Neural crest cell (in vitro differentiated cells): Measurements from ENCODE around the gene DAZAP2. TPM values are rescaled to one million over a fixed set of nuclear protein-coding genes. Genes with fewer than 3 reads are reported as not detected.
"Not testable (repeated sequence)": the region's sequence is repeated elsewhere in the genome, so short reads cannot be mapped to it uniquely, and the experiment has no call there.

Experiments used
- DNase-seq: peaks from one replicate; pipeline ENCODE4 v3.0.0; 2021; ENCODE audit warnings: low read depth, mixed read lengths, low spot score
- H3K27ac Mint-ChIP-seq: one replicate; pipeline ENCODE4 v1.8.0; 2021; ENCODE audit warnings: mild to moderate bottlenecking, mixed read lengths; ENCODE audit not compliant: unreplicated experiment
- H3K27me3 Mint-ChIP-seq: 2 replicates; pipeline ENCODE4 v1.8.0; 2021; ENCODE audit warnings: low read depth, mild to moderate bottlenecking, mixed read lengths
- H3K36me3 Mint-ChIP-seq: 2 replicates; pipeline ENCODE4 v1.8.0; 2021; ENCODE audit warnings: low read depth, mild to moderate bottlenecking, mixed read lengths
- H3K4me1 Mint-ChIP-seq: 2 replicates; pipeline ENCODE4 v1.8.0; 2021; ENCODE audit warnings: mixed read lengths
- H3K4me3 Mint-ChIP-seq: one replicate; pipeline ENCODE4 v1.8.0; 2021; ENCODE audit warnings: mild to moderate bottlenecking, mixed read lengths
- H3K9me3 Mint-ChIP-seq: 2 replicates; pipeline ENCODE4 v1.8.0; 2021; ENCODE audit warnings: mixed read lengths
- CTCF ChIP-seq: fragments of 200-600 bp; sonication (generic); conservative IDR thresholded peaks from 2 replicates; pipeline ENCODE4 v1.5.0; 2021; ENCODE audit warnings: antibody characterized with exemption, mild to moderate bottlenecking
- total RNA-seq: library from RNA; stranded (reverse); gene quantifications from 2 replicates; pipeline ENCODE4 v1.2.1, GENCODE V29; 2021

Gene DAZAP2
- total RNA-seq, 1 donor from 2014 or later: 70.0 TPM

DNA sequence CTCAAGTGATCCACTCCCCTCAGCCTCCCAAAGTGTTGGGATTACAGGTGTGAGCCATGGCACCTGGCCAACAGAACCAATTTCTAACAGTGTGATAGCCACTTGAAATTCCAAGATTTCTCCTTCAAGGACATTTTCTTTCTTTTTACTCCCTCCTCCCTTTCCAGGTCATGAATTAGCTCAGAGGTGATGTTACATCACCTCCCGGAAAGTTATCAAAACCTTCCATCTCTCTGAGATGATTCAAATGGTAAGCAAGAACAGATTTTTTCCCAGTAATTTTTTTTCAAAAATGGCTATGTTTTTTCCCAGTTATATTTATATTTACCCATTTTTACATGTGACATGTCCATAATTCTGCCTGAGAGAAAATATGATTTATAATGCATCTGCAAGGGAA lies 47.2 kb downstream of the DAZAP2 start:
- Mint-ChIP-seq H3K27me3 (peaks cover 3% of the 10 kb centered on the region), H3K4me3 (no peak overlapping the region), H3K9me3 (no peaks in the 10 kb centered on the region), H3K36me3 (no peaks in the 10 kb centered on the region), H3K4me1 (no peaks in the 10 kb centered on the region), H3K27ac (no peak overlapping the region)
- no peak for DNase-seq
- TF ChIP-seq CTCF: no peak

DNA sequence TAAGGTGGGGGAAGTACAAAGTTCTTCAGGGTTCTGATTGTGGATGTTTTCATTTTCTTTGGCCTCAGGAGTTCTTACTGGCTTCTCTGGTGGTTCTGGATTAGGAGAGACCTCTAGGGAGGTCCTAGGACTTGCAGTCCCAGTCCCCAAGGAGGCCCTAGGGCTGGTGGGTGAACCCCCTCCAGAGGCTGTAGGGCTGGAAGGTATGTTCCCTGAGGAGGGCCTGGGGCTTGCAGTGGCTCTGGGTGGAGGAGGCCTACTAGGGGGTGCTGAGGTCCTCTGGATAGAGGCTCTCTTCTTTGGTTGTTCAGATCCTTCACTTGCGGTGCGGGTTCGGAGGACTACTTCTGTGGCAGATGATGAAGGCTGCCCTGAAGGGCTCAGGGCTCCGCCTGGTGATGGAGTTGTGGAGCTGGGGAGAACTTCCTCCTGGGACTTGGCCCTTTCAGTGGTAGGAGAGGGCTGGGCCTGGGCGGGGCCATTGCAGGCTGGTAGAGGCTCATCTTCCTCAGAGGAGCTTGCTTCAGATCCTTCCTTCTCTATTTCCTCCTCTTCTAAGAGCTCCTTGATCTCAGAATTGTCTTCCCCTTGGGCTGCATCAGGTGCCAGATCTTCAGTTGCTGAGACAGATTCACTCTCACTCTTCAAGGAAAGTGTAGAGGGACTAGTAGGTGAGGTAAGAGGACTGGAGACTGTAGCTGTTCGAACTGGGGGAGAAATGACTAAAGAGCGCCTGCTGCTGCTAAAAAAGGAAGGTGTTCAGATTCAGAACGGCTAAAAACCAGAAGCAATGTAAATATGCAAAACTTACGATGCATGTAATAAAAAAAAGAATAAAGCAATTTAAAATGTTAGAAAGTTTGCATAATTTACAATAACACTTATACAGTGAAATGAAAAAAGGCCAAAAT lies 53.2 kb downstream of the DAZAP2 start:
- not testable (repeated sequence) for H3K27me3 Mint-ChIP-seq, DNase-seq, H3K4me3 Mint-ChIP-seq, H3K9me3 Mint-ChIP-seq, H3K27ac Mint-ChIP-seq, H3K36me3 Mint-ChIP-seq, H3K4me1 Mint-ChIP-seq

Other genes starting within 250 kb of the DAZAP2 start
- 50.4 and 51.4 TPM in 2 replicates for gene SLC11A2, start 212.4 kb upstream of the DAZAP2 start, total RNA-seq
- gene LETMD1, start 190.5 kb upstream of the DAZAP2 start, total RNA-seq: 43.2 and 44.5 TPM in 2 replicates
- gene CSRNP2, start 155.2 kb upstream of the DAZAP2 start, total RNA-seq: 54.4 and 55.2 TPM in 2 replicates
- gene TFCP2, start 65.7 kb upstream of the DAZAP2 start, total RNA-seq: 28.5 and 28.8 TPM in 2 replicates
- 7.7 and 9.3 TPM in 2 replicates for gene POU6F1, start 20.8 kb upstream of the DAZAP2 start, total RNA-seq
- gene SMAGP, start 31.6 kb downstream of the DAZAP2 start, total RNA-seq: 0.82 and 1.6 TPM in 2 replicates
- gene BIN2, start 85.3 kb downstream of the DAZAP2 start, total RNA-seq: not detected in 2 replicates
- not detected in 2 replicates for gene CELA1, start 107.9 kb downstream of the DAZAP2 start, total RNA-seq
- 0.09 and 0.16 TPM in 2 replicates for gene GALNT6, start 152.6 kb downstream of the DAZAP2 start, total RNA-seq
- gene SLC4A8, start 186.0 kb downstream of the DAZAP2 start, total RNA-seq: 30.9 and 33.8 TPM in 2 replicates